ENCODE measurements around the gene TSPAN9.

TSPAN9 gene

GRCh38 chr12:3326156-3326849, 249.1 kb downstream of the TSPAN9 start:
- TF ChIP-seq POLR2A (IDR thresholded peaks at IDR 0.05; ENCODE audit: extremely low read depth, insufficient read length): no peak
- no peak for DNase-seq (ENCODE audit: low read depth)
- no peak overlapping the region for H3K4me3 ChIP-seq (ENCODE audit: low read depth, low read length)

- no peak for TF ChIP-seq POLR2A (IDR thresholded peaks at IDR 0.05; ENCODE audit: extremely low read depth, insufficient read length)
- no peak for TF ChIP-seq MYC (IDR thresholded peaks at IDR 0.05; ENCODE audit: low read depth, low read length)
- no peak for TF ChIP-seq CTCF (IDR thresholded peaks at IDR 0.05; ENCODE audit: low read depth, low read length)
- TF ChIP-seq MAX (IDR thresholded peaks at IDR 0.05; ENCODE audit: low read depth, low read length): no peak
- DNase-seq (ENCODE audit: low read depth): peak; percentile 30
- no peak overlapping the region for H3K4me3 ChIP-seq (ENCODE audit: low read depth, low read length)
Observed at GRCh38 chr12:3326850-3327780, 249.9 kb downstream of the TSPAN9 start.

GRCh38 chr12:3328081-3328480, 250.9 kb downstream of the TSPAN9 start:
- H3K4me3 ChIP-seq (ENCODE audit: low read depth, low read length): no peak overlapping the region
- TF ChIP-seq MAX (IDR thresholded peaks at IDR 0.05; ENCODE audit: low read depth, low read length) (no peak), POLR2A (IDR thresholded peaks at IDR 0.05; ENCODE audit: extremely low read depth, insufficient read length) (no peak), MYC (IDR thresholded peaks at IDR 0.05; ENCODE audit: low read depth, low read length) (no peak), CTCF (IDR thresholded peaks at IDR 0.05; ENCODE audit: low read depth, low read length) (no peak)
- no peak for DNase-seq (ENCODE audit: low read depth)

GRCh38 chr12:3328571-3328970, 251.4 kb downstream of the TSPAN9 start:
- TF ChIP-seq MAX (IDR thresholded peaks at IDR 0.05; ENCODE audit: low read depth, low read length): no peak
- TF ChIP-seq CTCF (IDR thresholded peaks at IDR 0.05; ENCODE audit: low read depth, low read length): no peak
- no peak for TF ChIP-seq POLR2A (IDR thresholded peaks at IDR 0.05; ENCODE audit: extremely low read depth, insufficient read length)
- TF ChIP-seq MYC (IDR thresholded peaks at IDR 0.05; ENCODE audit: low read depth, low read length): no peak
- no peak for DNase-seq (ENCODE audit: low read depth)
- H3K4me3 ChIP-seq (ENCODE audit: low read depth, low read length): no peak overlapping the region

GRCh38 chr12:3329361-3329760, 252.2 kb downstream of the TSPAN9 start:
- DNase-seq (ENCODE audit: low read depth): no peak
- no peak overlapping the region for H3K4me3 ChIP-seq (ENCODE audit: low read depth, low read length)
- TF ChIP-seq MYC (IDR thresholded peaks at IDR 0.05; ENCODE audit: low read depth, low read length) (no peak), MAX (IDR thresholded peaks at IDR 0.05; ENCODE audit: low read depth, low read length) (no peak), CTCF (IDR thresholded peaks at IDR 0.05; ENCODE audit: low read depth, low read length) (no peak), POLR2A (IDR thresholded peaks at IDR 0.05; ENCODE audit: extremely low read depth, insufficient read length) (no peak)

- no peak for TF ChIP-seq MAX (IDR thresholded peaks at IDR 0.05; ENCODE audit: low read depth, low read length)
- TF ChIP-seq POLR2A (IDR thresholded peaks at IDR 0.05; ENCODE audit: extremely low read depth, insufficient read length): no peak
- no peak for TF ChIP-seq MYC (IDR thresholded peaks at IDR 0.05; ENCODE audit: low read depth, low read length)
- no peak for TF ChIP-seq CTCF (IDR thresholded peaks at IDR 0.05; ENCODE audit: low read depth, low read length)
- no peak for DNase-seq (ENCODE audit: low read depth)
Observed at GRCh38 chr12:3330976-3331510, 253.9 kb downstream of the TSPAN9 start.

More at GRCh38 chr12:3330976-3331510, 253.9 kb downstream of the TSPAN9 start:
- H3K4me3 ChIP-seq (ENCODE audit: low read depth, low read length): no peak overlapping the region

Data from NB4 (cell line).